Large intestine (tissue), 3 donors: Measurements from ENCODE around the gene CRYBB3. TPM values are rescaled to one million over a fixed set of nuclear protein-coding genes. Genes with fewer than 3 reads are reported as not detected.
"Not testable (repeated sequence)": the region's sequence is repeated elsewhere in the genome, so short reads cannot be mapped to it uniquely, and the experiment has no call there.

Source experiments
- DNase-seq, 2 donors: peaks; one replicate each; pipeline versions ENCODE4 v3.0.0 to v3.0.0-alpha.2; 2013
- H3K27ac ChIP-seq: one replicate; pipeline ENCODE4 v1.5.1; 2013; ENCODE audit warnings: low read length
- H3K27me3 ChIP-seq: 2 replicates; pipeline ENCODE4 v1.6.1; 2013; ENCODE audit warnings: low read length; ENCODE audit not compliant: control insufficient read depth, insufficient read depth
- H3K36me3 ChIP-seq: 2 replicates; pipeline ENCODE4 v1.6.1; 2013; ENCODE audit warnings: low read length; ENCODE audit not compliant: control insufficient read depth, insufficient read depth
- H3K4me1 ChIP-seq: one replicate; pipeline ENCODE4 v1.6.1; 2013; ENCODE audit warnings: low read length; ENCODE audit not compliant: control insufficient read depth, insufficient read depth
- H3K4me3 ChIP-seq: one replicate; pipeline ENCODE4 v1.5.1; 2013; ENCODE audit warnings: low read length
- H3K9me3 ChIP-seq: one replicate; pipeline ENCODE4 v1.6.1; 2013; ENCODE audit warnings: mild to moderate bottlenecking, low read depth, low read length, moderate library complexity; ENCODE audit not compliant: control insufficient read depth
- WGBS: methylation state at CpG from one replicate; pipeline ENCODE4 v1.1.5; 2013; ENCODE audit warnings: low lambda C conversion rate; ENCODE audit not compliant: insufficient coverage; 5-methylcytosine and 5-hydroxymethylcytosine counted together
- polyA plus RNA-seq: library from polyadenylated mRNA; unstranded; fragments of 120-200 nt; gene quantifications from one replicate; pipeline ENCODE4 v1.2.1, GENCODE V29; 2013

Gene CRYBB3
- polyA plus RNA-seq, 1 donor = 0.16 TPM

GRCh38 chr22:25176175-25176574, 23.5 kb upstream of the CRYBB3 start:
- Histone ChIP-seq H3K27me3 (no peaks in the 10 kb centered on the region), H3K4me3 (no peak overlapping the region), H3K4me1 (no peaks in the 10 kb centered on the region), H3K27ac (no peak overlapping the region), H3K36me3 (peaks cover 60% of the 10 kb centered on the region), H3K9me3 (peaks cover 5% of the 10 kb centered on the region)
- DNase-seq = no peak
- WGBS = no CpG with 5 or more reads among the region's 6 CpGs

GRCh38 chr22:25176799-25177198, 22.9 kb upstream of the CRYBB3 start:
- peaks cover 61% of the 10 kb centered on the region for H3K36me3 ChIP-seq

GRCh38 chr22:25177226-25177625, 22.4 kb upstream of the CRYBB3 start:
- no peak for DNase-seq
- H3K4me3 ChIP-seq = no peak overlapping the region
- H3K27me3 ChIP-seq = no peaks in the 10 kb centered on the region
- no CpG with 5 or more reads among the region's 13 CpGs for WGBS
- peaks cover 5% of the 10 kb centered on the region for H3K9me3 ChIP-seq
- peaks cover 58% of the 10 kb centered on the region for H3K36me3 ChIP-seq
- no peaks in the 10 kb centered on the region for H3K4me1 ChIP-seq
- no peak overlapping the region for H3K27ac ChIP-seq

More at GRCh38 chr22:25176799-25177198, 22.9 kb upstream of the CRYBB3 start:
- no peak for DNase-seq
- no peak overlapping the region for H3K27ac ChIP-seq
- H3K9me3 ChIP-seq = peaks cover 5% of the 10 kb centered on the region
- no peaks in the 10 kb centered on the region for H3K4me1 ChIP-seq
- no peak overlapping the region for H3K4me3 ChIP-seq
- no CpG with 5 or more reads among the region's 3 CpGs for WGBS
- no peaks in the 10 kb centered on the region for H3K27me3 ChIP-seq

GRCh38 chr22:25177895-25178294, 21.8 kb upstream of the CRYBB3 start:
- Histone ChIP-seq H3K27ac (no peak overlapping the region), H3K27me3 (no peaks in the 10 kb centered on the region), H3K4me3 (no peak overlapping the region), H3K9me3 (peaks cover 5% of the 10 kb centered on the region), H3K36me3 (peaks cover 57% of the 10 kb centered on the region), H3K4me1 (no peaks in the 10 kb centered on the region)
- DNase-seq = no peak
- WGBS = no CpG with 5 or more reads among the region's 9 CpGs

- H3K27ac ChIP-seq, H3K4me1 ChIP-seq, H3K4me3 ChIP-seq, DNase-seq, H3K9me3 ChIP-seq, H3K27me3 ChIP-seq: not testable (repeated sequence)
- WGBS = no CpG with 5 or more reads among the region's 6 CpGs
- peaks cover 56% of the 10 kb centered on the region for H3K36me3 ChIP-seq
Observed at GRCh38 chr22:25178348-25178747, 21.3 kb upstream of the CRYBB3 start.

GRCh38 chr22:25178869-25179631, 20.6 kb upstream of the CRYBB3 start:
- H3K36me3 ChIP-seq = peaks cover 53% of the 10 kb centered on the region
- H3K4me1 ChIP-seq, DNase-seq, H3K27ac ChIP-seq, H3K4me3 ChIP-seq, H3K27me3 ChIP-seq, H3K9me3 ChIP-seq: not testable (repeated sequence)
- WGBS = no CpG with 5 or more reads among the region's 63 CpGs

GRCh38 chr22:25182131-25183110, 17.2 kb upstream of the CRYBB3 start:
- H3K36me3 ChIP-seq = peaks cover 44% of the 10 kb centered on the region
- peaks cover 5% of the 10 kb centered on the region for H3K9me3 ChIP-seq

GRCh38 chr22:25183949-25184619, 15.6 kb upstream of the CRYBB3 start:
- peaks cover 42% of the 10 kb centered on the region for H3K36me3 ChIP-seq
- WGBS = no CpG with 5 or more reads among the region's 12 CpGs
- H3K4me1 ChIP-seq = no peaks in the 10 kb centered on the region

More at GRCh38 chr22:25182131-25183110, 17.2 kb upstream of the CRYBB3 start:
- H3K27ac ChIP-seq = no peak overlapping the region
- H3K27me3 ChIP-seq = no peaks in the 10 kb centered on the region
- no peak for DNase-seq
- WGBS = 100% methylated on average over 1 of the region's 10 CpGs
- H3K4me1 ChIP-seq = no peaks in the 10 kb centered on the region
- no peak overlapping the region for H3K4me3 ChIP-seq

GRCh38 chr22:25186140-25186539, 13.5 kb upstream of the CRYBB3 start:
- Histone ChIP-seq H3K27ac (no peak overlapping the region), H3K4me1 (no peaks in the 10 kb centered on the region), H3K4me3 (no peak overlapping the region), H3K27me3 (no peaks in the 10 kb centered on the region), H3K36me3 (peaks cover 40% of the 10 kb centered on the region), H3K9me3 (no peaks in the 10 kb centered on the region)
- no peak for DNase-seq
- no CpG with 5 or more reads among the region's 3 CpGs for WGBS

More at GRCh38 chr22:25183949-25184619, 15.6 kb upstream of the CRYBB3 start:
- no peak for DNase-seq
- no peaks in the 10 kb centered on the region for H3K27me3 ChIP-seq
- H3K4me3 ChIP-seq = no peak overlapping the region
- H3K27ac ChIP-seq = no peak overlapping the region
- H3K9me3 ChIP-seq = peaks cover 4% of the 10 kb centered on the region

- Histone ChIP-seq H3K27me3 (no peaks in the 10 kb centered on the region), H3K4me1 (no peaks in the 10 kb centered on the region), H3K36me3 (peaks cover 49% of the 10 kb centered on the region), H3K4me3 (no peak overlapping the region), H3K27ac (no peak overlapping the region), H3K9me3 (no peaks in the 10 kb centered on the region)
- no peak for DNase-seq
- WGBS = 95% methylated on average over 4 of the region's 6 CpGs
Observed at GRCh38 chr22:25187469-25187868, 12.2 kb upstream of the CRYBB3 start.
